RWPE2 (cell line): ENCODE results near the gene GLG1.
A peak's percentile ranks its signal among the peaks of the same experiment; 100 is the strongest.
"Not testable (repeated sequence)": the region's sequence is repeated elsewhere in the genome, so short reads cannot be mapped to it uniquely, and the experiment has no call there.

Experiments
- ATAC-seq: fragments of 200-7000 bp; cut with Tn5 transposase; 3 replicates; pipeline ENCODE4 v1.9.1; 2021; ENCODE audit warnings: low read depth
- DNase-seq: peaks from one replicate; pipeline ENCODE4 v3.0.0-alpha.2; 2020; ENCODE audit warnings: low spot score
- H3K27ac ChIP-seq: fragments of 450-650 bp; 2 replicates; pipeline ENCODE4 v1.5.1; 2017; ENCODE audit warnings: mild to moderate bottlenecking; ENCODE audit not compliant: poor library complexity, severe bottlenecking
- H3K27me3 ChIP-seq: fragments of 250-450 bp; sonication (Bioruptor Pico); 2 replicates; pipeline ENCODE4 v1.5.1; 2021; ENCODE audit warnings: mild to moderate bottlenecking, moderate library complexity; ENCODE audit not compliant: insufficient read depth, poor library complexity, severe bottlenecking
- H3K36me3 ChIP-seq: fragments of 250-450 bp; sonication (Bioruptor Pico); 2 replicates; pipeline ENCODE4 v1.5.1; 2020; ENCODE audit warnings: low read depth, mild to moderate bottlenecking, moderate library complexity
- H3K4me1 ChIP-seq: fragments of 250-450 bp; sonication (Bioruptor Pico); 2 replicates; pipeline ENCODE4 v1.5.1; 2021; ENCODE audit warnings: mild to moderate bottlenecking, moderate library complexity; ENCODE audit not compliant: insufficient read depth, poor library complexity, severe bottlenecking
- H3K4me3 ChIP-seq: fragments of 250-450 bp; sonication (Bioruptor Pico); 2 replicates; pipeline ENCODE4 v1.5.1; 2021; ENCODE audit warnings: mild to moderate bottlenecking, moderate library complexity; ENCODE audit not compliant: severe bottlenecking
- H3K9me3 ChIP-seq: fragments of 250-450 bp; sonication (Bioruptor Pico); 2 replicates; pipeline ENCODE4 v1.5.1; 2021; ENCODE audit warnings: mild to moderate bottlenecking, moderate library complexity; ENCODE audit not compliant: severe bottlenecking
- CTCF ChIP-seq: fragments of 450-650 bp; IDR thresholded peaks from one replicate; pipeline ENCODE4 v1.5.1; 2017; ENCODE audit warnings: mild to moderate bottlenecking, moderate library complexity; ENCODE audit not compliant: poor library complexity, severe bottlenecking

The GLG1 gene

DNA sequence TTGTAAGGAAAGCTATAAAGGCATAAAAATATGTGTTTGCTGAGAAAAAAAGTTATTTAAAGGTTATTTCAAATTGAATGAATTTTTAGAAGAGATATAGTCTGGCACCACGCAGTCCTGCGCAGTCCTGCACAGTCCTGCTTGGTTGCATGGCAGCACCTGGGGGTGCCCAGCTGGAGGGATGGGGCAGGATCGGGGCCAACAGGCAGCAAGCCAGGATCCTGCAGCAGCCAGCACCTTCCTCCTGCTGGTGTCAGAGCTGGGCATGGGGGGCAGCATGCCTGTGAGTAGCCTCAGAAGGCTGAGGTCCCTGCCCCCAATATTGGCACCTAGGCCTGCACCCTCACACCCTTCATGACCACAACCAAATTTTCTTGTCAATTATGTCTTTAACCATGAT lies 46.0 kb downstream of the GLG1 start:
- DNase-seq (no peak), ATAC-seq (no peak)
- H3K9me3 ChIP-seq, result no peaks in the 10 kb centered on the region
- TF ChIP-seq CTCF, result no peak
- H3K4me3 ChIP-seq, result no peak overlapping the region
- H3K27me3 ChIP-seq, result no peaks in the 10 kb centered on the region
- H3K4me1 ChIP-seq, result peaks cover 41% of the 10 kb centered on the region
- H3K36me3 ChIP-seq, result peaks cover 10% of the 10 kb centered on the region; the same call in 1 of the 2 replicates
- no peak overlapping the region for H3K27ac ChIP-seq

GRCh38 chr16:74558873-74559272 lies 48.0 kb downstream of the GLG1 start:
- H3K4me3 ChIP-seq, result no peak overlapping the region
- DNase-seq, result no peak
- peaks cover 41% of the 10 kb centered on the region for H3K4me1 ChIP-seq
- peak overlapping the region; percentile 56 for H3K27ac ChIP-seq
- ATAC-seq, result peak; percentile 85
- no peaks in the 10 kb centered on the region for H3K9me3 ChIP-seq
- no peak for TF ChIP-seq CTCF
- peaks cover 10% of the 10 kb centered on the region; the same call in 1 of the 2 replicates for H3K36me3 ChIP-seq
- H3K27me3 ChIP-seq, result no peaks in the 10 kb centered on the region

- DNase-seq (no peak), ATAC-seq (no peak)
- H3K4me3 ChIP-seq, result no peak overlapping the region
- H3K27me3 ChIP-seq, result no peaks in the 10 kb centered on the region
- H3K36me3 ChIP-seq, result peaks cover 10% of the 10 kb centered on the region; the same call in 1 of the 2 replicates
- peak overlapping the region; percentile 56 for H3K27ac ChIP-seq
- no peak for TF ChIP-seq CTCF
- peaks cover 41% of the 10 kb centered on the region for H3K4me1 ChIP-seq
- H3K9me3 ChIP-seq, result no peaks in the 10 kb centered on the region
Measured at GRCh38 chr16:74557275-74557674, 49.6 kb downstream of the GLG1 start.

DNA sequence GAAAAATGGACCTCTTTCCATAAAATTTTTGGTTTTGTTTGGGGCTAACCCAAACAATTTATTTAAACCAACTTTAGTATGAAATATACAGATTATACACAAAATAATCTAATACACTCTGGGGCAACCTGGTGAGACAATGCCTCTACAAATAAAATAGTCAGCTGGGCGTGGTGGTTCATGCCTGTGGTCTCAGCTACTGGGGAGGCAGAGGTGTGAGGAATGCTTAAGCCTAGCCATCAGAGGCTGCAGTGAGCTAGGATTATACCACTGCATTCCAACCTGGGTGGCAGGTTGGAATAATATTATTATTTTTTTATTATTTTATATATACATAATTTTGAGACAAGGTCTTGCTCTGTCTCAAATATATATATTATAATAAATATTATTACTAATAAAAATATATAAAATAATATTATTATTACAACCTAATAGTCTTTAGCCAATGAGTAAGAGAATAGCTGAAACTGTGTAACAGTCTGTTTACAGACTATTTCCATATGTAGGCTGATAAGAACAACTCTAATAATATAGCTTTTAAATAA lies 50.5 kb downstream of the GLG1 start:
- Histone ChIP-seq H3K4me3 (no peak overlapping the region), H3K9me3 (no peaks in the 10 kb centered on the region), H3K4me1 (peaks cover 34% of the 10 kb centered on the region), H3K27me3 (no peaks in the 10 kb centered on the region), H3K27ac (peak overlapping the region; percentile 7), H3K36me3 (peaks cover 10% of the 10 kb centered on the region; the same call in 1 of the 2 replicates)
- no peak for TF ChIP-seq CTCF
- DNase-seq (no peak), ATAC-seq (peak; percentile 92)

- H3K9me3 ChIP-seq, H3K27ac ChIP-seq, H3K27me3 ChIP-seq, DNase-seq, ATAC-seq, H3K36me3 ChIP-seq, H3K4me3 ChIP-seq: not testable (repeated sequence)
- H3K4me1 ChIP-seq, result peaks cover 12% of the 10 kb centered on the region
Measured at GRCh38 chr16:74552357-74552756, 54.6 kb downstream of the GLG1 start.

DNA sequence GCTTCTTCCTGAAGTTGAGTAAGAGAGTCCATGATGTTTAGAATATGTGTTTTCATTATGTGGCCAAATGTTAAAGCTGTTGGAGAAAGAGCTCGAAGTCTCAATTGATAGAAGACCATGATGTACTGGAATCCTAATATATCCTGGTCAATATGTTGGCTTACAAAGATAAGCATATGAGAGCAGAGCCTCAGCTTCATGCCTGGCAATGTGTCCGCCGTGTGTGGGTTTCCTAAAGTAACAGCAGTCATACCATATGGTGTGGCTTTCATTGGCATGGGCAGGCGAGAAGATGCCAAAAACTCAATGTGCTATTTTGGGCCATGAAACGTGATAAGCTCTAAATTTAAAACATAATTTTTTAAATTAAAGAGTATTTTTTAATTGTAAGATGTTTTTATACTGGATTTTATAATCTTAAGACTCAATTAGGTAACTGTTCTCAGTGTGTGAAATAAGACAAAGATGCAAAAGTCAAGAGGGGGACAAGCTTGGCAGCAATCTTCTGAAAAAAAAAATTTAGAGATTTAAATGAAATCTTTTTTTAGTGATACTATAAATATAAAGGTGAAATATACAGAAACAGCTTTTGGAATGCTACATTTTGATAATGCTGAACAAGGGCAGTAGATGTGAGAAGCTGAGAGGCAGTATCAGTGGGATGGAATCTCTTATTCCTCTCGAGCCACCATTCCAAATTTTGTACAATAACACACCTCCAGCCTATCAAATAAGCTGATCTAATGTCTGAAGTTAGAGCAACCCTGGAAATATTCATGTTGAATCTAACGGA lies 56.5 kb downstream of the GLG1 start:
- not testable (repeated sequence) for ATAC-seq, DNase-seq, H3K9me3 ChIP-seq, H3K36me3 ChIP-seq, H3K4me3 ChIP-seq, H3K27ac ChIP-seq, H3K4me1 ChIP-seq, H3K27me3 ChIP-seq

- not testable (repeated sequence) for H3K4me3 ChIP-seq, H3K27me3 ChIP-seq, H3K27ac ChIP-seq, H3K4me1 ChIP-seq, DNase-seq, H3K36me3 ChIP-seq, ATAC-seq, H3K9me3 ChIP-seq
Measured at GRCh38 chr16:74546112-74546511, 60.8 kb downstream of the GLG1 start.
